ENCODE measurements around the gene NCOA1. TPM values are rescaled to one million over a fixed set of nuclear protein-coding genes. Genes with fewer than 3 reads are reported as not detected.

NCOA1 gene
- total and polyA plus RNA-seq, 2 donors (not counting 3 experiments of a cell fraction or from before 2014, with no cell fraction given): 11.4 to 14.1 TPM

GRCh38 chr2:24611631-24612030 lies 120.6 kb downstream of the NCOA1 start:
- no peak overlapping the region for H3K4me3 ChIP-seq (replicated peaks in 1 of 3; ENCODE audit: insufficient read depth in 1 of 3, low read depth in 1 of 3, low read length in 3 of 3)
- FAIRE-seq: no peak
- no peaks in the 10 kb centered on the region for H3K27me3 ChIP-seq (ENCODE audit: control insufficient read depth in 2 of 2, insufficient read depth in 2 of 2, low read length in 2 of 2)
- H2AFZ ChIP-seq (ENCODE audit: low read depth, low read length): no peak overlapping the region
- H4K20me1 ChIP-seq (replicated peaks; ENCODE audit: control insufficient read depth, extremely low read depth, insufficient read depth, low read length): no peaks in the 10 kb centered on the region
- H3K9ac ChIP-seq (replicated peaks; ENCODE audit: extremely low read depth, insufficient read depth, low read length): no peak overlapping the region
- BruUV-seq (replicated peaks): no TSS peak
- H3K36me3 ChIP-seq (ENCODE audit: control insufficient read depth in 2 of 2, extremely low read depth in 1 of 2, insufficient read depth in 2 of 2, low read length in 2 of 2): no peaks in the 10 kb centered on the region
- H3K4me2 ChIP-seq (ENCODE audit: insufficient read depth, low read length): no peak overlapping the region
- dilution Hi-C loops (cut with MboI; ENCODE audit: extremely low pct_ligation_motif_present, low sequenced_read_pairs) (no loop called here), intact Hi-C loops (cut with micrococcal nuclease) (loop anchor here (2.0 to 10.0 kb wide), 2 partner anchors 201 to 583 kb away; no protein-coding TSS in a partner anchor)
- no peaks in the 10 kb centered on the region for H3K4me1 ChIP-seq (ENCODE audit: control insufficient read depth, extremely low read depth, insufficient read depth, low read length)
- no peaks in the 10 kb centered on the region for H3K9me1 ChIP-seq (replicated peaks; ENCODE audit: control insufficient read depth, extremely low read depth, insufficient read depth, low read length)
- H3K9me3 ChIP-seq (replicated peaks; ENCODE audit: control insufficient read depth, insufficient read depth, low read length): no peaks in the 10 kb centered on the region
- TF ChIP-seq JUN (IDR thresholded peaks at IDR 0.05; ENCODE audit: borderline replicate concordance, insufficient read depth, insufficient read length, low read depth) (no peak), EZH2 (IDR thresholded peaks at IDR 0.05; ENCODE audit: borderline replicate concordance, low read depth, low read length, severe bottlenecking) (no peak), CTCF (IDR thresholded peaks at IDR 0.05; ENCODE audit: extremely low read depth in 1 of 2, insufficient read depth in 1 of 2, low read depth in 1 of 2, low read length in 2 of 2) (no peak), POLR2AphosphoS5 (IDR thresholded peaks at IDR 0.05; ENCODE audit: insufficient read depth, low read depth, low read length) (no peak), FOS (IDR thresholded peaks at IDR 0.05; ENCODE audit: borderline replicate concordance, insufficient read depth, low read length) (no peak), MYC (IDR thresholded peaks at IDR 0.05; ENCODE audit: low read depth, low read length) (no peak), POLR2A (IDR thresholded peaks at IDR 0.05; ENCODE audit: low read depth, low read length) (no peak), GATA2 (IDR thresholded peaks at IDR 0.05; ENCODE audit: insufficient read depth, insufficient read length, low read depth, low read length) (no peak)
- TF ChIP-seq, protein P1, sequence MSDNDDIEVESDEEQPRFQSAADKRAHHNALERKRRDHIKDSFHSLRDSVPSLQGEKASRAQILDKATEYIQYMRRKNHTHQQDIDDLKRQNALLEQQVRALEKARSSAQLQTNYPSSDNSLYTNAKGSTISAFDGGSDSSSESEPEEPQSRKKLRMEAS (IDR thresholded peaks at IDR 0.05; ENCODE audit: insufficient read depth, insufficient read length): no peak
- ChIA-PET POLR2A (no interaction called here), CTCF (interaction anchor here (1.3 to 4.1 kb wide), 7 partner anchors 10 to 219 kb away, joined by 3 to 122 read pairs (median 12); partner anchors contain the start of genes CENPO and PTRHD1)
- H3K27ac ChIP-seq (ENCODE audit: insufficient read depth, low read depth, low read length): no peak overlapping the region
- no peaks in the 10 kb centered on the region for H3K79me2 ChIP-seq (ENCODE audit: control insufficient read depth, insufficient read depth, low read length)
- DNase-seq (ENCODE audit: low read depth, low spot score): no peak

Measured in endothelial cell of umbilical vein (primary cell).